ENCODE data around the gene KIF17. TPM values are rescaled to one million over a fixed set of nuclear protein-coding genes. Genes with fewer than 3 reads are reported as not detected.

Gene KIF17
- total and polyA plus RNA-seq, 2 of the 4 experiments (the other 2 are of a cell fraction): 4.5 to 5.7 TPM

GRCh38 chr1:20693623-20694022 is 24.2 kb downstream of the KIF17 start:
- Histone ChIP-seq H3K4me2 (ENCODE audit: low read depth, low read length) (no peak overlapping the region), H2BK120ac (ENCODE audit: low read depth, low read length) (no peak overlapping the region), H3K9me3 (ENCODE audit: control insufficient read depth, insufficient read depth, low read length) (no peaks in the 10 kb centered on the region), H3K4me1 (ENCODE audit: control insufficient read depth, insufficient read depth, low read length) (peaks cover 12% of the 10 kb centered on the region), H2BK5ac (ENCODE audit: low read depth, low read length, poor library complexity, severe bottlenecking) (no peak overlapping the region), H3K27me3 (ENCODE audit: control insufficient read depth, insufficient read depth, low read length) (no peaks in the 10 kb centered on the region), H2AK5ac (ENCODE audit: low read depth, low read length) (no peak overlapping the region), H4K91ac (ENCODE audit: insufficient read depth, low read depth, low read length) (no peak overlapping the region), H2BK20ac (ENCODE audit: low read depth, low read length) (no peak overlapping the region), H3K9me1 (ENCODE audit: insufficient read depth, low read length) (peaks cover 11% of the 10 kb centered on the region), H4K8ac (ENCODE audit: low read depth in 2 of 2, low read length in 2 of 2) (no peak overlapping the region), H3K36me3 (ENCODE audit: control insufficient read depth, insufficient read depth, low read length) (peaks cover 3% of the 10 kb centered on the region; the same call in 1 of the 2 replicates), H3K14ac (replicated peaks; ENCODE audit: low read depth, low read length) (no peak overlapping the region), H2AFZ (replicated peaks; ENCODE audit: low read length, poor library complexity) (no peak overlapping the region), H4K20me1 (ENCODE audit: insufficient read depth, low read length) (no peaks in the 10 kb centered on the region), H2AK9ac (replicated peaks; ENCODE audit: low read depth, low read length, poor library complexity) (no peak overlapping the region), H3K79me1 (ENCODE audit: low read depth in 1 of 2, low read length in 2 of 2) (peaks cover 15 to 29% of the 10 kb centered on the region in 2 experiments), H4K5ac (ENCODE audit: low read depth, low read length) (no peak overlapping the region), H3K4ac (ENCODE audit: low read depth, low read length) (no peak overlapping the region), H3K27ac (ENCODE audit: insufficient read depth, low read length) (no peak overlapping the region), H3K56ac (ENCODE audit: extremely low read depth, insufficient read depth, low read length) (no peak overlapping the region), H3K9ac (ENCODE audit: low read depth, low read length) (no peak overlapping the region), H2BK15ac (ENCODE audit: low read depth, low read length) (no peak overlapping the region), H3K18ac (ENCODE audit: low read depth, low read length) (no peak overlapping the region), H3K23ac (ENCODE audit: low read depth, low read length) (no peak overlapping the region), H3K4me3 (ENCODE audit: insufficient read depth, low read depth, low read length) (no peak overlapping the region)
- no CpG with 5 or more reads among the region's 2 CpGs for WGBS, 2 experiments (ENCODE audit: extremely low coverage in 2 of 2, insufficient read length in 1 of 2)
- in situ Hi-C loops (cut with MboI; ENCODE audit: low sequenced_read_pairs): loop anchor here (25.0 kb wide), 1 partner anchor 669 kb away; no protein-coding TSS in a partner anchor
- DNase-seq (no peak), ATAC-seq (ENCODE audit: low read depth) (no peak)
- BruUV-seq (replicated peaks): no TSS peak
- intact Hi-C loops (cut with micrococcal nuclease): no loop called here
- CTCF ChIA-PET: interaction anchor here (0.6 to 0.9 kb wide), 2 partner anchors 367 to 499 kb away, joined by 3 to 11 read pairs; no protein-coding TSS in a partner anchor
- TF ChIP-seq CEBPB (IDR thresholded peaks at IDR 0.05; ENCODE audit: low read depth, low read length) (no peak), CHD1 (IDR thresholded peaks at IDR 0.05; ENCODE audit: low read depth, low read length) (no peak), RCOR1 (IDR thresholded peaks at IDR 0.05; ENCODE audit: insufficient replicate concordance, low read length) (no peak), MAZ (IDR thresholded peaks at IDR 0.05; ENCODE audit: borderline replicate concordance, low read depth, low read length) (no peak)
- POLR2A ChIA-PET (ENCODE audit: unreplicated experiment): interaction anchor here (0.6 kb wide), 1 partner anchor 1173 kb away, joined by 4 read pairs; no protein-coding TSS in a partner anchor
- dilution Hi-C loops (cut with HindIII; ENCODE audit: low sequenced_read_pairs, unreplicated experiment): no loop called here

All from IMR-90 (cell line).